SKM-1 (cell line): Measurements from ENCODE around the gene COQ10B.
"Not testable (repeated sequence)": the region's sequence is repeated elsewhere in the genome, so short reads cannot be mapped to it uniquely, and the experiment has no call there.

Experiments used
- DNase-seq: peaks from one replicate; lab custom pipeline; 2025; ENCODE audit not compliant: unreplicated experiment; lab: John Stamatoyannopoulos, UW

Gene COQ10B

GRCh38 chr2:197450465-197450864 lies 2.9 kb upstream of the COQ10B start:
- DNase-seq, result no peak

GRCh38 chr2:197450935-197451358 lies 2.4 kb upstream of the COQ10B start:
- not testable (repeated sequence) for DNase-seq

GRCh38 chr2:197452754-197453122 lies 614 bp upstream of the COQ10B start:
- DNase-seq, result no peak

DNA sequence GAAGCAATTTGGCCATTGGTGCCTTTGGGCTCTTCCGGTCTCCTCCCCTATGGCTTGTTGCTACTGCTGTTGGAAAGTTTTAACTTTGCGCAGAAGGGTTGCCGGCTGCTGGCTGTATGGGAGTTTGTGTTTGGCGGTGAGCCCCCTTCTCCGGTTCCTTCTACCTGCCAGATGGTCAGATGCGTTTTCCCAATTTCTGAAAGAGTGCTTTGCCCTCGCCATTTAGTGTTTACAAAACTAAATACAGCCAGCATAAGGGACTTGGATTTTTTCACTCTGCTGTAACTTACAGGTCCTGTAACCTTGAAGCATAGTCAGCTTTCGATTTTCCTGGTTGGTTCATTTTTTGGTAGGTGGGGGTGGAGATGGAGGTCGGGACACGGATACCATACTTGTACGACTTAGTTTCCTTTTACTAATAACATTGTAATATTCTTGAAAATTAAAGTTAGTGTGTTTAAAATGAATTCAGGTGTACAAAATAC lies 604 bp downstream of the COQ10B start:
- DNase-seq, result peak; percentile 45

- DNase-seq, result no peak
Observed at GRCh38 chr2:197454923-197455322, 1.6 kb downstream of the COQ10B start.

DNA sequence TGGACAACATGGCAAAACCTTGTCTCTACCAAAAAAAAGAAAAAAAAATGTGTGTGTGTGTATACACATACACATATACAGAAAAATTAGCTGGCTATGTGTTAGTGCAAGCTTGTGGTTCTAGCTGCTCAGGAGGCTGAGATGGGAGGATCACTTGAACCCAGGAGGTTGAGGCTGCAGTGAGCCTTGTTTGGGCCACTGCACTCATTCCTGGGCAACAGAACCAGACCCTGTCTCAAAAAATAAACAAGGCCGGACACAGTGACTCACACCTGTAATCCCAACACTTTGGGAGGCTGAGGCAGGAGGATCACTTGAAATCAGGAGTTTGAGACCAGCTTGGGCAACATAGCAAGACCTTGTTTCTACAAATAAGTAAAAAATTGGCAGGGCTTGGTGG lies 2.1 kb downstream of the COQ10B start:
- no peak for DNase-seq

DNA sequence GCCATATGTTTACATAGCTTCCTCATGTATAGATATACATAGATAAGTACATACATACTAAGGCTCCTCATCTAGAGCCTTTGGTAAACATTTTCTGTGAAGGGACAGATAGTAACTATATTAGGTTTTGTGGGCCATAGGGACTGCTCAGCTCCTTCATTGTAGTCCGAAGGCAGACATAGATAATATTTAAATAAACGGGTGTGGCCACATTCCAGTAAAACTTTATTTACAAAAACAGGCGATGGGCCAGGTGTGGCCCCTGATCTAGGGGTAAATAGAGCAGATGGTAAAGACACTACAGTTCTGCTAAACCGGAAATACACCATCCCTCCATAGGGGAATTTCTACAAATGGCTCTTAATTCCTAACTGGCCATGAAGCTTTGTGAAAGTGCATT lies 7.3 kb downstream of the COQ10B start:
- DNase-seq, result no peak

GRCh38 chr2:197461057-197461456 lies 7.7 kb downstream of the COQ10B start:
- no peak for DNase-seq

- no peak for DNase-seq
Observed at GRCh38 chr2:197464175-197464574, 10.8 kb downstream of the COQ10B start.

DNA sequence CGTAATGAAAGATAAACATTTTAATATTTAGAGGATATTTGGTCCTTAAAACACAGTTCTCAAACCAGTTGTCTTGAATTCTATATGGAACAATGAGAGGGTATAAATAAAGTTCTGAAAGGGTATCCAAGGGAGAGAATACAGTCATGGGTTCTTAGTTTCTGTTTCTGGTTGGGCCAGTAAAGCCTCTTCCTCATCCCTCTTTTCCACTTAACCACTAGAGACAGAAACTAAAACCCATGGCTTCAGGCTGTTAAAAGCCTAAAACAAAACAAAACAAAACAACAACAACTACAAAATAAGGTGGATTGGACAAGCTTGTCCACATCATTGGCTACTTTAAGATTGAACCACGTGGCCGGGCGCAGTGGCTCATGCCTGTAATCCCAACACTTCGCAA lies 18.8 kb downstream of the COQ10B start:
- DNase-seq, result no peak

- no peak for DNase-seq
Observed at GRCh38 chr2:197477797-197478196, 24.4 kb downstream of the COQ10B start.

GRCh38 chr2:197480165-197481036 lies 27.0 kb downstream of the COQ10B start:
- no peak for DNase-seq

- DNase-seq, result not testable (repeated sequence)
Observed at GRCh38 chr2:197484248-197484647, 30.9 kb downstream of the COQ10B start.

GRCh38 chr2:197486175-197486574 lies 32.8 kb downstream of the COQ10B start:
- DNase-seq, result no peak

DNA sequence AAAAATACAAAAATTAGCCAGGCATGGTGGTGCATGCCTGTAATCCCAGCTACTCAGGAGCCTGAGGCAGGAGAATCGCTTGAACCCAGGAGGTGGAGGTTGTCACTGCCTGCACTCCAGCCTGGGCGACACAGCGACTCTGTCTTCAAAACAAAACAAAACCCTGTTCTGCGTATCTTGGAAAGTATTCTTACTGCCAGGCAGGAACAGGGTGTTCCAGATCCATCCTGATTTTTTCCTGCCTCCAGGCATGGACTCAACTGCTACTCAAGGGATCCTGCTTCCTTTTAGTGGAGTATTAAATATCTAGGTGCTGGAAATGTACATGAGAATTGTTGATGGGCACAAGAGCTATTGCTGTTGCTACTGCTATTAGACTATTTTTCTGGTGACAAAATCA lies 34.0 kb downstream of the COQ10B start:
- no peak for DNase-seq

DNA sequence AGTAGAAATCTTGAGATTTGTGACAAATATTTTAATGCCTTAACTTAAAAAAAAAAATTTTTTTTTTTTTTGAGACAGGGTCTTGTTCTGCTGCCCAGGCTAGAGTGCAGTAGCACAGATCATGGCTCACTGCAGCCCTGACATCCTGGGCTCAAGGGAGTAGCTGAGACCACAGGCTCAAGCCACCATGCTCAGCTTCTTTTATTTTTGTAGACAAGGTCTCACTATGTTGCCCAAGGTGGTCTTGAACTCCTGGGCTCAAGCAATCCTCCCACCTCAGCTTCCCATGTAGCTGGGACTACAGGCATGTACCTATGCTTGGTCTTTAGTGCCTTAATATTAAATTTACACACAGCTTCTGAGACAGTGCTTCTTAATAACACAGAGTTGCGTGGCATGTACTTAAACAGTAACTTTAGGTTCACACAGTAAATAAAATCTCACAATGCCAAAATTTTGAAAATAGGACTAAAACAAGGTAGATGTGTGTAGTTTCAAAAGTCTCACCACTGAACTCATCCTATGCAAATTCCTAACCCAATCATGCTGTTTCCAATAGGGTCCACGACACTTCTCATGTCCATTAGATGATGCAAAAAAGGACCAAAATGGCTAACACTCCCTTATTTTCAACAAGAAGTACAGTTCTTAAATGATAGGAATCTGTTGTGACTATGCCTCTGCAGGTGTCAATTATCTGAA lies 42.2 kb downstream of the COQ10B start:
- no peak for DNase-seq

- no peak for DNase-seq
Observed at GRCh38 chr2:197496695-197497094, 43.3 kb downstream of the COQ10B start.

DNA sequence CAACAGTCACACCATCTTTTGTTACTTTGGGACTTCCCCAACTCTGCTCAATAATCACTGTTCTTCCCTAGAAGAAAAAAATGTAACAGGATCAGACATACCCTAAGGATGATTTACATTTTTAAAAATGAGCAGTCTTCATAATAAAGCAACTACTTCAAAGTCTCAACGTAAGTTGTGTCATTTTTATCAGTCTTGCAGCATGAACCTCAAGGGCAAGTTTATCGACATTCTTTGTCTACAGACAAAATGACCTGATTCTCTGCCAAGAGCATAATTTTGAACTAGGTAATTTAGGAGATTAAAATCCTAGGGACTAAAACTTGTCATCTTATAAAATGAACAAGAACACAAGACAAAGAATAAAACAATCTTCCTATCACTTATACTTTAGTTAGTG lies 44.0 kb downstream of the COQ10B start:
- DNase-seq, result no peak

DNA sequence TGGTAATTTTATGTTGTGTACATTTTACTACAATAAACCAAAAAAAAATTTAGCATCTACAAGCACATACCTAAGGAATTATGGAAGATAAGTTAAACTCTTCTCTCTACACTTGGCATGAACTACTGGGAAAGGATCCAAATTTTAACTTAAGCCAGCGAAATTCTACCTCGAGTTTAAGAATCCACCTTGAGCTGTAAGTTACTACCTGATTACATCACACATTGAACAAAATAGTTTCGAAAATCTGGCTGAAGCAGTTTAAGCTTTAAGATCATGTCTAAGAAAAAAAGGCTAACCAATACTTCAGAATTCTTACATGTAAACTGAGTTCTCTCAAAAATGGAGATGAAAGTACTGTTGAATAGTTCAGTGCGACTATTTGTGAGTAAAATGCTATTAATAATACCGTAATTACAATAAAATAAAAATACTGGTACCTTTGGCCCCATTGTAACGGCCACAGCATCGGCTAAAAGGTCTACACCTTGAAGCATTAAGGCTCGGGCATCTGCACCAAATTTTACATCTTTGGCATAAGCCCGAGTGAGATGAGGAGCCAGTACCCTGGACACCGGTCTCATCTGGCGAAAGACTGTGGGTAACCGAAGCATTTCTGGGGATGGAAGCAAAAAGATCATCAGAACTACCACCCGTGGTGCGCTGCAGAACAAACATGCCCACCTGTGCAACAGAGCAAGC lies 45.0 kb downstream of the COQ10B start:
- no peak for DNase-seq

DNA sequence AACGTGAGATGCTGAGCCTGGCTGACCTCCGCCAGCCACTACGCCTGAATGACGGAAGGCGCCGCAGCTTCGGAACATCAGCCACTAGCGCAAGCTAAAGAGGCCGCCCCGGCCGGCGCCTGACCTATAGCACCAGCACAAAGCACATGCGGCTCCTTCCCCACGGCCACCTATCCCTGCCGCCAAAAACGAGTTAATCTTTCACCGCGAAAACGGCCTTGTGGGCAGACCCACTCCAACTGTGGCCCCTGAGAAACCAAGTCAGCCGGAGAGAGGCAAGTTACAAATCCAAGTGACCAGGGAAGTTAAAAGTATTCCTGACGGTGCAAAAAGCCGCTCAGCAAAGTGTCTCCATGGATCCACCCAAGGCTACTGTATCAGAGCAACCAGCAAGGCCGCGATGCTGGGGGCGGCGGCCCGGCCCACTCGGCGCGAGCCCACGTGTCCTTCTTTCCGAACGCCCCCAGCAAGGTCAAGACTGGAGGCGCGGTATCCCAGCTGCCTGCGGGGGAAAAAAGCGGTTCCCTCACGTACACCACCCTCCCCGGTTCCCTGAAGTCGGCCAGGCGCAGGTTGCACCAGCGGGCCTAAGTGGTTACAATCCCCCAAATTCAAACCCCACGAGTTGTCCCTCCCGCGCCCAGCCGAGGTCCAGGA lies 45.7 kb downstream of the COQ10B start:
- DNase-seq, result no peak
